Mesendoderm (in vitro differentiated cells): ENCODE measurements around the gene MCFD2.
A peak's percentile ranks its signal among the peaks of the same experiment; 100 is the strongest.

Experiments
- DNase-seq: peaks from one replicate; pipeline ENCODE4 v3.0.0; 2013
- H2AK5ac ChIP-seq: 2 replicates; pipeline ENCODE4 v1.6.1; 2013; ENCODE audit warnings: low read length, inconsistent platforms
- H2BK120ac ChIP-seq: 2 replicates; pipeline ENCODE4 v1.6.1; 2013; ENCODE audit warnings: low read depth, mild to moderate bottlenecking, low read length, moderate library complexity, mixed read lengths
- H2BK15ac ChIP-seq: replicated peaks from 2 replicates; pipeline ENCODE4 v1.6.1; 2013; ENCODE audit warnings: low read depth, mild to moderate bottlenecking, moderate library complexity
- H2BK5ac ChIP-seq: 2 replicates; pipeline ENCODE4 v1.6.1; 2013; ENCODE audit warnings: low read length, inconsistent platforms
- H3K18ac ChIP-seq: 2 replicates; pipeline ENCODE4 v1.6.1; 2013; ENCODE audit warnings: mild to moderate bottlenecking, low read length, mixed read lengths
- H3K23ac ChIP-seq: one replicate; pipeline ENCODE4 v1.6.1; 2013; ENCODE audit warnings: low read length
- H3K27ac ChIP-seq: 2 replicates; pipeline ENCODE4 v1.5.1; 2013; ENCODE audit warnings: low read depth, mild to moderate bottlenecking, inconsistent platforms, low read length, moderate library complexity
- H3K27me3 ChIP-seq: 2 replicates; pipeline ENCODE4 v1.6.1; 2013; ENCODE audit warnings: low read length, control low read depth, mild to moderate bottlenecking, inconsistent platforms; ENCODE audit not compliant: insufficient read depth, poor library complexity
- H3K36me3 ChIP-seq: 2 replicates; pipeline ENCODE4 v1.6.1; 2013; ENCODE audit warnings: low read length, inconsistent platforms; ENCODE audit not compliant: control insufficient read depth, insufficient read depth
- H3K4ac ChIP-seq: one replicate; pipeline ENCODE4 v1.6.1; 2013; ENCODE audit warnings: low read depth, mild to moderate bottlenecking, low read length, moderate library complexity
- H3K4me1 ChIP-seq: 2 replicates; pipeline ENCODE4 v1.6.1; 2013; ENCODE audit warnings: low read depth, low read length, inconsistent platforms; ENCODE audit not compliant: control insufficient read depth
- H3K4me2 ChIP-seq: 2 replicates; pipeline ENCODE4 v1.6.1; 2013; ENCODE audit warnings: low read length
- H3K4me3 ChIP-seq: 2 replicates; pipeline ENCODE4 v1.5.1; 2013; ENCODE audit warnings: mild to moderate bottlenecking, low read length
- H3K56ac ChIP-seq: one replicate; pipeline ENCODE4 v1.6.1; 2013; ENCODE audit warnings: low read length
- H3K79me1 ChIP-seq: 2 replicates; pipeline ENCODE4 v1.6.1; 2013; ENCODE audit warnings: low read length, inconsistent platforms
- H3K79me2 ChIP-seq: 2 replicates; pipeline ENCODE4 v1.6.1; 2013; ENCODE audit warnings: mild to moderate bottlenecking, low read length; ENCODE audit not compliant: control insufficient read depth, insufficient read depth
- H3K9ac ChIP-seq: 2 replicates; pipeline ENCODE4 v1.6.1; 2013; ENCODE audit warnings: low read length, inconsistent platforms
- H4K5ac ChIP-seq: one replicate; pipeline ENCODE4 v1.6.1; 2013; ENCODE audit warnings: low read length
- H4K8ac ChIP-seq: one replicate; pipeline ENCODE4 v1.6.1; 2013; ENCODE audit warnings: low read depth, mild to moderate bottlenecking, control low read depth, low read length, moderate library complexity
- WGBS: extraction: QIAGEN DNeasy Blood & Tissue Kit; methylation state at CpG from one replicate; pipeline ENCODE4 v1.1.7; 2013; ENCODE audit warnings: low lambda C conversion rate, missing lambda C conversion rate; ENCODE audit not compliant: insufficient coverage; ENCODE audit errors: extremely low coverage; 5-methylcytosine and 5-hydroxymethylcytosine counted together

MCFD2 gene

DNA sequence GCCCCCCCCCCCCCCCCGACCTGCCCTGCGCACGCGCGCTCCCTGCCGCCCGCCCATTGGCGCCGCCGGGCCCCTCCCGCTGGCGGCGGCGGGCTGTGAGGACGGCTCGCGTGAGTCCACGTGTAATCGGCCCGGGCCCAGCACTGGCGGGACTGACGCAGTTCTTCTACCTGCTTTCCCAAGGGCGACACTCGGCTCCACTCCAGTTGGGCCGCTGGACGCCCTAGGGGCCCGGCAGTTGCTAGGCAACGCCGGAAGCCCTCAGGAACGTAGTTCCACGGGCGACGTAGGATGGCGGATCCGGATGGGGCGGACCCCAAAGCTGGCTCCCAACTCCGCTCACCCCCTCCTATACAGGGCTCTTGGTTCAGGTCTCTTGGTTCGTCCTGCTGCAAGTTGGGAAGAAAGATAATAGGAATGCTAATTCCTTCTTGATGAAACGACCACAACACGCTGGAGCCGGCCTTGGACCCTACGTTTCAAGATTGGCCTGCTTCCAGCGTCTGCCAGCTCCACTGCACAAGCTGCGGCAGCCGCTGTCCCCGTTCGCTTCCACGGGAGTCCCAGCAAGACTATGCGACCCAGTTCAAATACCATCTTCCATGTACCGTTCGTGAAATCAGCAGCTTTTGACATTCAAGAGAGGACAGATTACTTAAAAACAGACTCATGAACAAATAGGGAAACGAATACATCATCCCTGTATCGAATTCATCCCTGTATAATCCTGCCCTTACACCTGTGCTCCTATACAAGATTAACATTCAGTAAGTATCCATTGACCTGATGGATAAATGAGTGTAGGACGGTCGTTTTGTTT, 415 bp upstream of the MCFD2 start:
- Histone ChIP-seq H3K4me3 (peak overlapping the region; percentile 92), H3K23ac (no peak overlapping the region), H3K9ac (peak overlapping the region; percentile 90), H3K36me3 (no peaks in the 10 kb centered on the region), H3K4ac (no peak overlapping the region), H3K18ac (no peak overlapping the region), H2BK5ac (peak overlapping the region; percentile 20), H2AK5ac (no peak overlapping the region), H2BK120ac (no peak overlapping the region), H4K8ac (no peak overlapping the region), H3K4me1 (peaks cover 14% of the 10 kb centered on the region), H4K5ac (peak overlapping the region; percentile 71), H3K4me2 (peak overlapping the region; percentile 98), H3K56ac (peak overlapping the region; percentile 97), H3K27me3 (no peaks in the 10 kb centered on the region), H3K79me2 (peaks cover 32% of the 10 kb centered on the region), H3K79me1 (peaks cover 24% of the 10 kb centered on the region), H2BK15ac (no peak overlapping the region), H3K27ac (peak overlapping the region; percentile 92)
- DNase-seq, result peak; percentile 96
- WGBS, result no CpG with 5 or more reads among the region's 55 CpGs

DNA sequence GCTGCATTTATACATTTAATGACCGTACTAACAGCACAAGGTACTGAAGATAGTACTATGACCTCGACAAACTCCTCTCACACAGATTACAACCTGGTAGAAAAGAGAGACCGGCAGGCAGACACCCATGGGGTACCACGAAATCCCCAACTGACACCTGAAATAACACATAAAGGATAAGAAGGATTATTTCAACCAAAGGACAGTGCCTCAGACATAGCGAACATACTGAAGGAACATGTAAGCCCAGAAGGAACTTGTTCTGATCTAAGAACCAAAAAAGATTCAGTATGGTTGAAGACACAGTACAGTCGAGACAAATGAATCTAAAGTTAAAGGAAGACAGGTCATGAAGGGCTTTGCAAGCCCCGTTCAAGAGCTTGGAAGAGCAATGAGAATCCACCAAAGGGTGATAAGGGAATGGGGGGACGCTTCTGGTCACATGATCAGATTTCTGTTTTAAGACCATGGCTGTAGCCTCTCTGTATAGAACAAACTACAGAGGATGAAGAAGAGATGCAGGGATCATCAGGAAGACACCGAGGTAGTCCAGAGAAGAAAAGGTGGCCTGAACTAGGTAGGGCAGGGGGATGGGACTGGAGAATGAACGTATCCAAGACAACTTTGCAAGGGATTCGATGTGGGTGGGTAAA, 902 bp downstream of the MCFD2 start:
- Histone ChIP-seq H4K8ac (no peak overlapping the region), H4K5ac (no peak overlapping the region), H3K18ac (no peak overlapping the region), H2BK15ac (no peak overlapping the region), H3K36me3 (peaks cover 3% of the 10 kb centered on the region), H3K79me2 (peaks cover 40% of the 10 kb centered on the region), H2BK5ac (peak overlapping the region; percentile 6), H2BK120ac (no peak overlapping the region), H3K56ac (peak overlapping the region; percentile 89), H3K4ac (no peak overlapping the region), H3K23ac (peak overlapping the region; percentile 45), H3K4me2 (peak overlapping the region; percentile 98), H3K27me3 (no peaks in the 10 kb centered on the region), H3K27ac (peak overlapping the region; percentile 86), H3K9ac (peak overlapping the region; percentile 99), H3K4me1 (peaks cover 14% of the 10 kb centered on the region), H3K4me3 (peak overlapping the region; percentile 97), H3K79me1 (peaks cover 33% of the 10 kb centered on the region), H2AK5ac (peak overlapping the region; percentile 95)
- peak; percentile 20 for DNase-seq
- no CpG with 5 or more reads among the region's 11 CpGs for WGBS

DNA sequence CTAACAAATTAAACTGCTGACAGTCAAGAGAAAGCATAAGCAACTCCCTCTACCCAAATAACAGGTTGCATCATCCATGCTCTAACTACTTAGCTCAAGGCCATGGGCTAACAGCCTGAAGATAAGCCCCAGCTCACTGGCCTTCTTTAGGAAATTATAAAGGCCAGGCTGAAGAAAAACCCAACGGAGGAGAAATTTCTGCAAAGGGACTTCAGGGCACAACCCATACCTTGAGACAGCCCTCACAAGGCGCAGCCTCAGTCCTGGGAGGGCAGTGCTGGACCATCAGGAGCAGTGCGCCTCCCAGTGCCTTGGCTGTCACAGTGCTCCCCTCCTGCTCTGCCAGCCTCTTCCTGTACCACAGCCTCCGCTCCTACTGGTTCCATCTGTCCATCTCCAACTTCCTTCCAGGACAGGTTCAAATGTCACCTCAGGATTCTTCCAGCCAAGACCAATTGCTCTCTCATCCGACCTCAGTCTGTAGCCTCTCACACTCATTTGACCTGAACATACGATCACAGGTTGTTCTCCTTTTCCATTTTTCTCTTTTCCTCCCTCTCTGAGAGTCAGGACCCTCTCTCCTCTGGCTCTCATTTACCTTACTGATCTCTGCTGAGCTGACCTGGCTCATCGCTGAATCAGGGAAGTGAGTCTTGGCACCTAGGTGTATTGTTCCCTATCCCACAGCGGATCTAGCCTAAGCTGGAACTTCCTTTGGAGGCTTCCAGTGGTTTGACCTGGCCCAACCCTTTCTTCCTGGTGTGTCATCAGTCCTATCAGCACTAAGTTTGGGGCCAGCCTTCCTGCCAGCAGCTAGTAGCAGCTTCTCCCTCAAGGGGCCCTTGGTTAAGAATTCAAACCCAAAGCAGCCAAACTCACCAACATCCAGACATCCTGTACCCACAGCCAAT, 1.9 kb downstream of the MCFD2 start:
- DNase-seq, result peak; percentile 73

DNA sequence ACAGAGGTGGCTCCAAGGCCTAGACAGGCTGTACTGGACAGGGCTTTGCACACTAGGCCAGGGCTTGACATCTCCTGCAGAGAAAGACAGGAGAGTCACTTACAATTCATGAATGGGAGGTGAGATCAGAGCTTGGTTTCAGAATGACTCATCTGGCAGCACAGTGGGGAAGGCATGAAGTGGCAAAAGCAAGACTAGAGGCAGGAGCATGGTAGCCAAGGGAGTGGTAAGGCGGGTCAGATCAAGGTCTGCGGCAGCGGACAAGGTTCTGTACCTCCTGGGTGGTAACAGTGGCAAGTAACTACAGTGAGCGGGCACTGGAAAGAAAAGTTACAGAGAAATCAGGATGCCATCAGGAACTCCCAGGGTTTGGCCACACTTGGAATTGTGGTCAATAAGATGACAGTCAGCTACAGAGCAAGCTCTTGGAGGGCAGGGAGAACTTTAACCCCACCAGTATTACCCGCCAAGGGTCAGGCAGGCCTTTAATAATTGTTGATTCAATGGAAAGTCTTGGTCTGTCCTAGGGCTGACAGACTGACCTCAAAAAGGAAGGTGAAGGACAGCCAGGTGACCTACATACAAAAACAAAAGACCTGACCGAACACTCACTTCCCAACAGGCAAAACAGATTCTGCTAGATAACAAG, 5.7 kb downstream of the MCFD2 start:
- Histone ChIP-seq H3K27me3 (no peaks in the 10 kb centered on the region), H3K4me2 (no peak overlapping the region), H2BK5ac (no peak overlapping the region), H3K4me3 (no peak overlapping the region), H2BK120ac (no peak overlapping the region), H3K79me1 (peaks cover 38% of the 10 kb centered on the region), H3K4ac (no peak overlapping the region), H4K5ac (no peak overlapping the region), H3K4me1 (peaks cover 13% of the 10 kb centered on the region), H4K8ac (no peak overlapping the region), H3K79me2 (peaks cover 36% of the 10 kb centered on the region), H3K23ac (no peak overlapping the region), H2AK5ac (no peak overlapping the region), H2BK15ac (no peak overlapping the region), H3K56ac (peak overlapping the region; percentile 7), H3K9ac (no peak overlapping the region), H3K36me3 (peaks cover 13% of the 10 kb centered on the region), H3K27ac (no peak overlapping the region), H3K18ac (no peak overlapping the region)
- WGBS, result no CpG with 5 or more reads among the region's 6 CpGs
- peak; percentile 76 for DNase-seq

More for the DNA sequence above, 1.9 kb downstream of the MCFD2 start:
- Histone ChIP-seq H4K5ac (no peak overlapping the region), H3K56ac (peak overlapping the region; percentile 65), H3K4me1 (peaks cover 14% of the 10 kb centered on the region), H3K9ac (peak overlapping the region; percentile 40), H3K4ac (no peak overlapping the region), H2BK5ac (no peak overlapping the region), H2AK5ac (peak overlapping the region; percentile 19), H4K8ac (no peak overlapping the region), H3K23ac (peak overlapping the region; percentile 85), H3K27me3 (no peaks in the 10 kb centered on the region), H3K79me1 (peaks cover 40% of the 10 kb centered on the region), H3K36me3 (peaks cover 4% of the 10 kb centered on the region), H2BK120ac (no peak overlapping the region), H3K27ac (no peak overlapping the region), H3K18ac (no peak overlapping the region), H3K79me2 (peaks cover 40% of the 10 kb centered on the region), H3K4me3 (no peak overlapping the region), H2BK15ac (no peak overlapping the region), H3K4me2 (peak overlapping the region; percentile 20)
- no CpG with 5 or more reads among the region's 8 CpGs for WGBS

DNA sequence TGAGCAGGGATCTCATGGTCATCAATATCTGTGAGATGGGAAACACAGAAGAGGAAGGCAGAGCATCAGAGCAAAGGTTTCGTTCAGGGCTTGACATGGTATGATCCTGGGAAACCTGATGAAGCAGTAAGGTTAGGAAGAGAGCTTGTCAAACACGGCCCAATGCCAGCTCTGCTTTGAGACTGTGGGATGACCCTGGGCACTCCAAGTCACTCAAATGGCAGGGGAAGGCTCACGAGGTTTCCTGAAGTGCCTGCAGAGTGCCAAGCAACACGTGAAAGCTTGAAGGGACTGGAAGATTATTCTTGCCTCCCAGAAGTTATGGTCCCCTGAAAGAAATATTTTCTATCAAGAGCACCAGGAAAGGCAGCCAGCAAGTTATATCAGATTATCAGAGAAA, 6.5 kb downstream of the MCFD2 start:
- Histone ChIP-seq H2BK15ac (no peak overlapping the region), H2AK5ac (no peak overlapping the region), H3K27ac (no peak overlapping the region), H3K4me2 (no peak overlapping the region), H3K9ac (no peak overlapping the region), H3K23ac (no peak overlapping the region), H3K4me3 (no peak overlapping the region), H3K79me2 (peaks cover 29% of the 10 kb centered on the region), H3K36me3 (peaks cover 13% of the 10 kb centered on the region), H4K8ac (no peak overlapping the region), H4K5ac (no peak overlapping the region), H3K56ac (no peak overlapping the region), H2BK5ac (no peak overlapping the region), H3K79me1 (peaks cover 31% of the 10 kb centered on the region), H2BK120ac (no peak overlapping the region), H3K4ac (no peak overlapping the region), H3K27me3 (no peaks in the 10 kb centered on the region), H3K4me1 (peaks cover 6% of the 10 kb centered on the region), H3K18ac (no peak overlapping the region)
- WGBS, result no CpG with 5 or more reads among the region's 4 CpGs
- DNase-seq, result no peak
